ENCODE measurements around the gene ADARB2. TPM values are rescaled to one million over a fixed set of nuclear protein-coding genes. Genes with fewer than 3 reads are reported as not detected.

The ADARB2 gene
- total RNA-seq, 1 experiment from 2014 or later: not detected

GRCh38 chr10:1499359-1499957 lies 237.9 kb downstream of the ADARB2 start:
- DNase-seq (ENCODE audit: low spot score): no peak

GRCh38 chr10:1498746-1499358 lies 238.5 kb downstream of the ADARB2 start:
- no peak for DNase-seq (ENCODE audit: low spot score)
- in situ Hi-C loops (cut with HindIII; ENCODE audit: low sequenced_read_pairs): no loop called here

More at GRCh38 chr10:1499359-1499957, 237.9 kb downstream of the ADARB2 start:
- in situ Hi-C loops (cut with HindIII; ENCODE audit: low sequenced_read_pairs): no loop called here

GRCh38 chr10:1495915-1496517 lies 241.3 kb downstream of the ADARB2 start:
- DNase-seq (ENCODE audit: low spot score): no peak
- in situ Hi-C loops (cut with HindIII; ENCODE audit: low sequenced_read_pairs): no loop called here

- in situ Hi-C loops (cut with HindIII; ENCODE audit: low sequenced_read_pairs): no loop called here
- no peak for DNase-seq (ENCODE audit: low spot score)
These were observed 244.7 kb downstream of the ADARB2 start for GRCh38 chr10:1492641-1493040.

- no peak for DNase-seq (ENCODE audit: low spot score)
- in situ Hi-C loops (cut with HindIII; ENCODE audit: low sequenced_read_pairs): no loop called here
These were observed 245.4 kb downstream of the ADARB2 start for GRCh38 chr10:1491901-1492300.

- DNase-seq (ENCODE audit: low spot score): no peak
- in situ Hi-C loops (cut with HindIII; ENCODE audit: low sequenced_read_pairs): no loop called here
These were observed 247.5 kb downstream of the ADARB2 start for GRCh38 chr10:1489801-1490200.

- in situ Hi-C loops (cut with HindIII; ENCODE audit: low sequenced_read_pairs): no loop called here
- no peak for DNase-seq (ENCODE audit: low spot score)
These were observed 248.3 kb downstream of the ADARB2 start for GRCh38 chr10:1488970-1489548.

GRCh38 chr10:1486841-1487687 lies 250.3 kb downstream of the ADARB2 start:
- DNase-seq (ENCODE audit: low spot score): no peak
- in situ Hi-C loops (cut with HindIII; ENCODE audit: low sequenced_read_pairs): no loop called here

- in situ Hi-C loops (cut with HindIII; ENCODE audit: low sequenced_read_pairs): no loop called here
- no peak for DNase-seq (ENCODE audit: low spot score)
These were observed 252.0 kb downstream of the ADARB2 start for GRCh38 chr10:1485357-1485756.

- DNase-seq (ENCODE audit: low spot score): no peak
- in situ Hi-C loops (cut with HindIII; ENCODE audit: low sequenced_read_pairs): no loop called here
These were observed 253.5 kb downstream of the ADARB2 start for GRCh38 chr10:1483826-1484225.

GRCh38 chr10:1483246-1483645 lies 254.1 kb downstream of the ADARB2 start:
- DNase-seq (ENCODE audit: low spot score): no peak
- in situ Hi-C loops (cut with HindIII; ENCODE audit: low sequenced_read_pairs): no loop called here

- no peak for DNase-seq (ENCODE audit: low spot score)
- in situ Hi-C loops (cut with HindIII; ENCODE audit: low sequenced_read_pairs): no loop called here
These were observed 259.7 kb downstream of the ADARB2 start for GRCh38 chr10:1477578-1477977.

- in situ Hi-C loops (cut with HindIII; ENCODE audit: low sequenced_read_pairs): no loop called here
- DNase-seq (ENCODE audit: low spot score): no peak
These were observed 260.9 kb downstream of the ADARB2 start for GRCh38 chr10:1476455-1476803.

GRCh38 chr10:1475771-1476454 lies 261.4 kb downstream of the ADARB2 start:
- DNase-seq (ENCODE audit: low spot score): no peak
- in situ Hi-C loops (cut with HindIII; ENCODE audit: low sequenced_read_pairs): no loop called here

- DNase-seq (ENCODE audit: low spot score): no peak
- in situ Hi-C loops (cut with HindIII; ENCODE audit: low sequenced_read_pairs): no loop called here
These were observed 262.2 kb downstream of the ADARB2 start for GRCh38 chr10:1475098-1475591.

- in situ Hi-C loops (cut with HindIII; ENCODE audit: low sequenced_read_pairs): no loop called here
- DNase-seq (ENCODE audit: low spot score): no peak
These were observed 262.8 kb downstream of the ADARB2 start for GRCh38 chr10:1474376-1475097.

GRCh38 chr10:1473874-1474273 lies 263.5 kb downstream of the ADARB2 start:
- in situ Hi-C loops (cut with HindIII; ENCODE audit: low sequenced_read_pairs): no loop called here
- no peak for DNase-seq (ENCODE audit: low spot score)

- in situ Hi-C loops (cut with HindIII; ENCODE audit: low sequenced_read_pairs): no loop called here
- DNase-seq (ENCODE audit: low spot score): no peak
These were observed 265.0 kb downstream of the ADARB2 start for GRCh38 chr10:1472178-1472958.
